ENCODE results near the gene GRIFIN. TPM values are rescaled to one million over a fixed set of nuclear protein-coding genes. Genes with fewer than 3 reads are reported as not detected.

Gene GRIFIN
- total RNA-seq, 2 donors from 2014 or later: not detected

- Histone ChIP-seq H3K9ac (ENCODE audit: low read depth in 2 of 2, low read length in 2 of 2) (no peak overlapping the region), H3K9me3 (no peaks in the 10 kb centered on the region), H3K4me3 (no peak overlapping the region), H3K27ac (no peak overlapping the region), H3K36me3 (no peaks in the 10 kb centered on the region), H3K27me3 (no peaks in the 10 kb centered on the region), H3K4me1 (peaks cover 27% of the 10 kb centered on the region)
- TF ChIP-seq CTCF (IDR thresholded peaks at IDR 0.05): no peak
- no peak for DNase-seq
- intact Hi-C loops (cut with DNase I): no loop called here
Measured at GRCh38 chr7:2514473-2515423, 38.5 kb upstream of the GRIFIN start.

- Histone ChIP-seq H3K9me3 (no peaks in the 10 kb centered on the region), H3K9ac (ENCODE audit: low read depth in 2 of 2, low read length in 2 of 2) (no peak overlapping the region), H3K27ac (no peak overlapping the region), H3K27me3 (no peaks in the 10 kb centered on the region), H3K4me3 (no peak overlapping the region), H3K36me3 (no peaks in the 10 kb centered on the region), H3K4me1 (peaks cover 22% of the 10 kb centered on the region)
- intact Hi-C loops (cut with DNase I): no loop called here
- DNase-seq: no peak
- no peak for TF ChIP-seq CTCF (IDR thresholded peaks at IDR 0.05)
Measured at GRCh38 chr7:2513702-2514101, 37.5 kb upstream of the GRIFIN start.

- Histone ChIP-seq H3K4me3 (no peak overlapping the region), H3K9ac (ENCODE audit: low read depth in 2 of 2, low read length in 2 of 2) (peak overlapping the region in 1 of 2 donors; percentile 56), H3K4me1 (peaks cover 16% of the 10 kb centered on the region), H3K27me3 (no peaks in the 10 kb centered on the region), H3K9me3 (no peaks in the 10 kb centered on the region), H3K27ac (no peak overlapping the region), H3K36me3 (no peaks in the 10 kb centered on the region)
- no peak for TF ChIP-seq CTCF (IDR thresholded peaks at IDR 0.05)
- intact Hi-C loops (cut with DNase I): no loop called here
- DNase-seq: no peak
Measured at GRCh38 chr7:2512713-2513112, 36.5 kb upstream of the GRIFIN start.

GRCh38 chr7:2512179-2512661, 36.0 kb upstream of the GRIFIN start:
- no peak overlapping the region for H3K27ac ChIP-seq
- peak; percentile 80 for DNase-seq
- no peaks in the 10 kb centered on the region for H3K27me3 ChIP-seq
- peak overlapping the region; percentile 35 to 56 for H3K9ac ChIP-seq (ENCODE audit: low read depth in 2 of 2, low read length in 2 of 2)
- no peak for TF ChIP-seq CTCF (IDR thresholded peaks at IDR 0.05)
- no peak overlapping the region for H3K4me3 ChIP-seq
- no peaks in the 10 kb centered on the region for H3K36me3 ChIP-seq
- H3K9me3 ChIP-seq: no peaks in the 10 kb centered on the region
- intact Hi-C loops (cut with DNase I): no loop called here
- peaks cover 16% of the 10 kb centered on the region for H3K4me1 ChIP-seq

- H3K36me3 ChIP-seq: no peaks in the 10 kb centered on the region
- H3K4me1 ChIP-seq: peaks cover 16% of the 10 kb centered on the region
- peak overlapping the region; percentile 65 for H3K27ac ChIP-seq
- no peaks in the 10 kb centered on the region for H3K27me3 ChIP-seq
- peak overlapping the region; percentile 35 to 56 for H3K9ac ChIP-seq (ENCODE audit: low read depth in 2 of 2, low read length in 2 of 2)
- no peak for TF ChIP-seq CTCF (IDR thresholded peaks at IDR 0.05)
- no peak for DNase-seq
- no peak overlapping the region for H3K4me3 ChIP-seq
- intact Hi-C loops (cut with DNase I): no loop called here
- H3K9me3 ChIP-seq: no peaks in the 10 kb centered on the region
Measured at GRCh38 chr7:2511769-2512168, 35.6 kb upstream of the GRIFIN start.

All from colonic mucosa (tissue), 4 donors.